DMS153 treated with DMSO at 0.1 percent for 48 hours (cell line): ENCODE measurements around the gene PEPD.
A peak's percentile ranks its signal among the peaks of the same experiment; 100 is the strongest.

Source experiments
- DNase-seq: peaks from one replicate; lab custom pipeline; 2025; ENCODE audit not compliant: unreplicated experiment; lab: John Stamatoyannopoulos, UW

The PEPD gene

GRCh38 chr19:33476151-33476707, 45.4 kb downstream of the PEPD start:
- DNase-seq = no peak

GRCh38 chr19:33473653-33474305, 47.8 kb downstream of the PEPD start:
- DNase-seq = no peak

GRCh38 chr19:33472691-33473652, 48.6 kb downstream of the PEPD start:
- no peak for DNase-seq

DNA sequence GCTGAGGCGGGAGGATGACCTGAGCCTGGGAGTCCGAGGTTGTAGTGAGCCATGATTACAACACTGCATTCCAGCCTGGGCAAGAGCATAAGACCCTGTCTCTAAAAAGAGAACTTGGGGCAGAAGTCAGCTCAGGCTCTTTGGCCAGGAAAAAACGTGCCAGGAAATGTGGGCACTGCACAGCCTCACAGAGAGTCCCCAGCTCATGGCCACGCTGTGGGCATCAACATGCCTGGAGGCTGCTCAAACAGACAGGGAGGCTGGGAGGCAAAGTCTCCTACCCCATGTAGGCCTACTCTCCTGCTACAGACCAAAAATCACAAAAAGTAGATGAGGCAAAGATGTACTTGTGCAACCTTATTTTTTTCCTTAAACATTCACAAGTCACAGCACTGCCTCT, 49.4 kb downstream of the PEPD start:
- no peak for DNase-seq

- DNase-seq = no peak
Measured at GRCh38 chr19:33471111-33471996, 50.2 kb downstream of the PEPD start.

DNA sequence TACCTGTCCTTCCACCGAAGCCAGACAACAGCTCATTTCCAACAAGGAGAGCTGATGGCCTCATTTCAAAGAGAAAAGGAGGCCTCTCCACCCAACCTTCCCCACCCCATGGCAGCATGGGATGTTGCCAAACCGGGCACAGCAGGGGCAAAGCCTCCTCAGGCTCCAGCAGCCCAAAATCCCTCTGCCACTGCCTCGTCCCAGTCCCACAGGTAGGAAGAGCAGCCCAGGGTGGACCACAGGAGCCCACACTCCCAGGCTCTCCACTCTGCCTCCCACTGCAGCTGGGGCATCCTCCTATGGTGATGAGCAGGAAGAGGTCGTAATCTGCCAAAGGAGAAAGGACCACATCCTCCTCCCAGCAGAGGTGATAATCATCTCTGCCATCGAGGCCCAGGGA, 50.9 kb downstream of the PEPD start:
- DNase-seq = no peak

- no peak for DNase-seq
Measured at GRCh38 chr19:33470040-33470330, 51.6 kb downstream of the PEPD start.

DNA sequence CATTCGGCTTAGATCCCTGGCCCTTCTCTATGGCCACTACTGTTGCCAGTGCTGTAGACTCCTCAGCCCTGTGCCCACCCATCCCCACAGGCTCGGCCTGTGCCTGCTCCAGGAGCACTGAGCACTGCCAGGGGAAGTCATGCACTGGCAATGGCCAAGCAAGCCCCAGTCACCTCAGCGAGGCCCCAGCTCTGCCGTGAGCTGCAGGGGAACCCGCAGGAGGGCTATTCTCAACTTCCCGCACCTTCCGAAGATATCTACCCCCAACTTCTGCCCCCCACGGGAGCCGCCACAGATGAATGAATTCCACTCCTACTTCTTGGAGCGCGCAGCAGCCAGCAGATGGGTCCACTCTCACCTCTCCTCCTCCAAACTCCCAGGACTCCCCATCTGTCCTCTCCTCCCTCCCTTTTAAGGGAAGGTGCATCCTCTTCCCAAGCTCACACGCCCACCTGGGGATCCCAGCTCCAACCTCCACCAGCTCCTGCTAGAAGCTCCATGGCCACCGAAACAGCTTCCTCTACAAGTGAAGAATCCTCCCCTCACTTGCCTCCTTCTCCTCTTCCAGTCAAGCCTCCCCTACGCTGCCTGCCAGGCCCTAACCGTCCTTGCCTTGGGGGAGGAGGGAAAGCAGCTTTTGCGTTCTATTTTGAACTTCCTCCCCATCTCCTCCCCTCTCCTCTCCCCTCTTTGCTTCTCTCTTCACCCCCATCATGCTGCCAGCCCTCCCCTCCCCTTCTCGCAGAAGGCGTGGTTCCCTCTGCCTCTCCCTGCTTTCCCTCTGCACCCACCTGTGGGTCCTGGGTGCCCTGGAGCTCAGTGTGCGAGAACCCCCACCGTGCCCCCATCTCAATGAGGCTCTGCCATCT, 52.2 kb downstream of the PEPD start:
- DNase-seq = no peak

GRCh38 chr19:33468361-33469170, 53.0 kb downstream of the PEPD start:
- no peak for DNase-seq

GRCh38 chr19:33467851-33468250, 53.7 kb downstream of the PEPD start:
- DNase-seq = no peak

- DNase-seq = no peak
Measured at GRCh38 chr19:33465834-33466233, 55.8 kb downstream of the PEPD start.

- no peak for DNase-seq
Measured at GRCh38 chr19:33465371-33465770, 56.2 kb downstream of the PEPD start.

- DNase-seq = no peak
Measured at GRCh38 chr19:33464733-33465115, 56.9 kb downstream of the PEPD start.

DNA sequence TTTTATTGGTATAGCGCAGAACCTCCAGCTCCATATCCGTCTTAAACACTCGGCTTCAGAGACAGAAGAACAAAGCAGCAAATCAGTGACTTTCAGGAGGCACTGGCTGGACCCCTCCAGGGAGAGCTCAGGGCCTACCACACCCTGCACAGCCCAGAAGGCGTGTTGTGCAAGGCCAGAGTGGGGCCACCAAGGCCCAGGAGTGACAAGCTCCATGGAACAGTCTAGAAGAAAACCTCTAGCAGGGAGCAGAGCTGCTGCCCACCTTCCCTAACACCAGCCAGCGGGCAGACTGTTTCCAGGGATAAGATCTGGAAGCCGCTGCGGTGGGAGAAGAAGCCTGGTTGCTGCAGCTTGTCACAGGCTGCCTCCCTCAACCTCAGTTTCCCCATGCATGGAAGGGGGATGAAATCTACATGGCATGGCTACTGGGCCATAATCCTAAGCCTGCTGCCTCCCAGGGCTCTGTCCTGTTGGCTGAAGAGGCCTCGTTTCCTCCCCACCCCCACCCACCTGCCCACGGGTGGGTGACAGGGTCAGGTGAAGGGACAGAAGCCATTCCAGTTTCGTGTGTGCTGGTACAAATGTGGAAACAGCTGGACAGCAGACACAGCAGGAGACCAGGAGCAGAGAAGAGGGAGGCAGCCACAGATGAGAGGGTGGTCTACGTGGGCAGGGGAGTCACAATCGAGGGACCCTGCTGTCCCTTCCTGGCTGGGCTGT, 57.4 kb downstream of the PEPD start:
- no peak for DNase-seq

DNA sequence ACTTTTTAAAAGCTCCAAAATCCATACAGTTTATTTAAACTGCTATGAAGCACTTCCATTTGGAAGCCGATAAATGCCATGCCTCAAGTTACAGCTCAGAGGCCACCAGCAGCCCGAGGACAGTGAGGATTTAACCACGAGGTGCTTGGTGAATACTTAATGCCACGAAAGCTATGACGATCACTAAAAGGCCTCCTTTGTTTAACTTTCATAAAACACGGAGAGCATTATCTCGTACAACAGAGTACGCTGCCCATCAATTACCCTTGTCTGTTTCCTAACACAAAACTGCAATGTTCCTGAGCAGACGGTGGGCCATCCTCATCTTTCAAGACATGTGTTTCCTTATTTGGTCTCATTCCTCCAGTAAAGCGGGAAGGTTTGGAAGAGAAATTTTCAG, 58.4 kb downstream of the PEPD start:
- DNase-seq = no peak

- DNase-seq = peak; percentile 6
Measured at GRCh38 chr19:33462112-33462791, 59.3 kb downstream of the PEPD start.

DNA sequence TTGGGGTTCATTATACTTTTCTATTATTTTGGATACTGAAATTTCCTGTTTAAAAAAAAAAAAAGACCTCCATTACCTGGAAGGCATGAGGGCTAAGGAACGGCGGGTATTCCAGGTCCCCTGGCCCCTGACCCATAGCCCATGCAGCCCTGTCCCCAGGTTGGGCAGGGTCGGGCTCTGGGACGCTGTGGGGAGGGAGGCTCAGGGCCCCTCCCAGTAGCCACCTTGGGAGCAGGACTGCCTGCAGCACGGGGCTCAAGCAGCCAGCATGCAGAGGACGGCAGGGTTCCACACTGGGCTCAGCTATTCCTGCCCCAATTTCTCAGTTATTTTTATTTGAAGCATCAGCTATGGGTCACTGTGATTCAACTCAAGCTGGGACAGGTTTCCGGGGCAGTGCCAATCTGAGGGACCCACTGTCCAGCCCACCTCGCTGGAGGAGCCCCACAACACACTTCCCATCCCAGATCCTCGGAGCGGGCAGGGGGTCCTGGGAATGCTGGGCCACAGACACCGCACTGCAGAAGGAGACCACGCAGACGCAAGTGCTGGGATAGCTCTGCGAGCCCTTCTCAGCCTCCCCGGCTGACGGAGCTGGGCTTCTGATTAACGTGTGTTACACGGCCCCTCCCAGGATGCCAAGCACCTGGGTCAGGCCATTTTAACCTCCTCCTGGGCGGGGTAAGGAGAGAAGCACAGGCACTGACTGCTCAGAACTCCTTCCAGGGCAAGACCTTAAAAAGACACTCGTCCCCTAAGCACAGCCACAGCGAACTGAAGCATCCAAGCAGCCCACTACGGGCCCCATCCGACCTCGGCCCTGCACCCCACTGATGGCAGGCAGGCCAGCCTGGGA, 60.1 kb downstream of the PEPD start:
- DNase-seq = no peak
